GM12875 (cell line): ENCODE measurements around the gene CA7.
A peak's percentile ranks its signal among the peaks of the same experiment; 100 is the strongest.

Experiments used
- H3K4me3 ChIP-seq: one replicate; pipeline ENCODE4 v1.5.1; 2011; ENCODE audit warnings: low read depth, low read length, control low read depth
- TF ChIP-seq, protein P1 (sequence below): IDR thresholded peaks from 2 replicates; pipeline ENCODE4 v1.5.1; 2011; ENCODE audit warnings: low read depth, mild to moderate bottlenecking, control low read depth, inconsistent platforms, low read length, moderate library complexity, borderline replicate concordance; ENCODE audit not compliant: insufficient read depth

Gene CA7

GRCh38 chr16:66872943-66873684 lies 28.9 kb downstream of the CA7 start:
- H3K4me3 ChIP-seq: peak overlapping the region; percentile 12
- TF ChIP-seq, protein P1, sequence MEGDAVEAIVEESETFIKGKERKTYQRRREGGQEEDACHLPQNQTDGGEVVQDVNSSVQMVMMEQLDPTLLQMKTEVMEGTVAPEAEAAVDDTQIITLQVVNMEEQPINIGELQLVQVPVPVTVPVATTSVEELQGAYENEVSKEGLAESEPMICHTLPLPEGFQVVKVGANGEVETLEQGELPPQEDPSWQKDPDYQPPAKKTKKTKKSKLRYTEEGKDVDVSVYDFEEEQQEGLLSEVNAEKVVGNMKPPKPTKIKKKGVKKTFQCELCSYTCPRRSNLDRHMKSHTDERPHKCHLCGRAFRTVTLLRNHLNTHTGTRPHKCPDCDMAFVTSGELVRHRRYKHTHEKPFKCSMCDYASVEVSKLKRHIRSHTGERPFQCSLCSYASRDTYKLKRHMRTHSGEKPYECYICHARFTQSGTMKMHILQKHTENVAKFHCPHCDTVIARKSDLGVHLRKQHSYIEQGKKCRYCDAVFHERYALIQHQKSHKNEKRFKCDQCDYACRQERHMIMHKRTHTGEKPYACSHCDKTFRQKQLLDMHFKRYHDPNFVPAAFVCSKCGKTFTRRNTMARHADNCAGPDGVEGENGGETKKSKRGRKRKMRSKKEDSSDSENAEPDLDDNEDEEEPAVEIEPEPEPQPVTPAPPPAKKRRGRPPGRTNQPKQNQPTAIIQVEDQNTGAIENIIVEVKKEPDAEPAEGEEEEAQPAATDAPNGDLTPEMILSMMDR: peak; percentile 95

DNA sequence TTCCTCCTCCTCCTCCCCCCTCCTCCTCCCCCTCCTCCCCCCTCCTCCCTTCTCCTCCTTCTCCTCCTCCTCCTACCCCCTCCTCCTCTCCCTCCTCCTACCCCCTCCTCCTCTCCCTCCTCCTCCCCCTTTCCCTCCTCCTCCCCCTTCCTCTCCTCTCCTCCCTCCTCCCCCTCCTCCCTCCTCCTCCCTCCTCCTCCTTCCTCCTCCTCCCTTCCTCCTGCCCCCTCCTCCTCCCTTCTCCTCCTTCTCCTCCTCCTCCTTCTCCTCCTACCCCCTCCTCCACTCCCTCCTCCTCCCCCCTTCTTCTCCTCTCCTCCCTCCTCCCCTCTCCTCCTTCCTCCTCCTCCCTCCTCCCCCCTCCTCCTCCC lies 29.5 kb downstream of the CA7 start:
- no peak overlapping the region for H3K4me3 ChIP-seq
- TF ChIP-seq, protein P1: no peak

- TF ChIP-seq, protein P1: no peak
- H3K4me3 ChIP-seq: no peak overlapping the region
These were observed 30.0 kb downstream of the CA7 start for GRCh38 chr16:66874079-66874775.

DNA sequence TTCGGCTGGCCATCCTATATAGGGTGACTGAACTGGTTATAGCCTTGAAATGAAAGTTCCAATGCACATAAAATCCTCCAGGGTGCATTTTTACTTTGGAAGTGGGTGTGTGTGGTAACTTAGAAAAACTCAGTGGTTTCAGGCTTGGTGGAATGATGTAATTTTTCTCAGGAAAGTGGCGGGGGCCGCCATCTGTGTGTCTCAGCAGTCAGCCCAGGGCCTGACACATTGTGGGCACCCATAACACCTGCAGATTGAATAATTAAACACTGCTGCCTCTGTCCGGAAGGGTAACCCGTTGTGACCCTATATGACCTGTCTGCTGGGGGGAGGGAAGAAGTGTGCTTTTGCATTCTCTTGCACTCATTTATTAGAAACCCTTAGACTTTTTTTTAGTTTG lies 33.9 kb downstream of the CA7 start:
- TF ChIP-seq, protein P1: no peak
- H3K4me3 ChIP-seq: no peak overlapping the region

DNA sequence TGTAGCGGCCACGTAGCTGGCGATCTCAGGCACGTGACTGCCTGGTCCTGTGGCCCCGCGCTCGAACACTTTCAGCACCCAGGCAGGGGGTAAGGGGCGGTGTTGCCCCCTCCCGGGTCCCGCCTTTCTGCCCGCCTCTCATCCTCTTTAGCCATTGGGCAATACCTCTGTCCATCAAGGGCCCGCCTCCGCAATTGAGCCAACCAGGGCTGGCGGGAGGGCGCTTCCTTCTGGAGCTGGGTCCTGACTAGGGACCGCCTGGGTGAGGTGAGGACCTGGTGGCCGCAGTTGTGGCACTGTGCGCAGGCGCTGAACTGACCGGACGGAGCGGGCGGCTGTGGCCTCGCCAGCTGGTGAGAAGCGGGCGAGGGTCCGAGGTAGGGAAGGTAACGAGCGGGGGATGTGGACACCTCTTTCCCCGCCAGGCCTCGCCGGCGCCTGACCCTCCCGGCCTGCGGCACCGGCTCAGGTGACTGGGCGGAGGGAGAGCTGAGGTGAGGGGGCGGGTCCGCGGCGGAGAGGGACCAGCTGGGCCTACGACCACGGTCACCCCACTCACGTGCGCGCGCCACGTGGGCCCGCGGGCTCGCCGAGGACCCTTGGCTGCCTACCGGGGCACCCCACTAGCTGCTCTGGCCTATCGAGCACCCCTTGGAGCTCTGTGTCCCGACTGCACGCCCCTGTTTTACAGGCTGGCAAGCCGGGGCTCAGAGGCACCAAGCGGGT lies 36.2 kb downstream of the CA7 start, which contains the start of gene PDP2:
Gene PDP2, plus strand, starts transcription at position 228 of the 726 bp plus-strand sequence. CDS start 3,770 bp downstream, outside the sequence.
- H3K4me3 ChIP-seq: peak within 1 kb of the TSS; percentile 79
- TF ChIP-seq, protein P1: no peak

GRCh38 chr16:66881014-66881417 lies 36.8 kb downstream of the CA7 start:
- TF ChIP-seq, protein P1: no peak

More at GRCh38 chr16:66881014-66881417, 36.8 kb downstream of the CA7 start:
- H3K4me3 ChIP-seq: peak overlapping the region; percentile 79
